GM12873 (cell line): ENCODE results near the gene TTLL5.

Experiments used
- CTCF ChIP-seq: IDR thresholded peaks from 2 replicates; pipeline ENCODE4 v1.5.1; 2012; ENCODE audit warnings: low read depth, mild to moderate bottlenecking, moderate library complexity, low read length, control low read depth; ENCODE audit not compliant: insufficient read depth; ENCODE audit errors: missing control alignments

The TTLL5 gene

DNA sequence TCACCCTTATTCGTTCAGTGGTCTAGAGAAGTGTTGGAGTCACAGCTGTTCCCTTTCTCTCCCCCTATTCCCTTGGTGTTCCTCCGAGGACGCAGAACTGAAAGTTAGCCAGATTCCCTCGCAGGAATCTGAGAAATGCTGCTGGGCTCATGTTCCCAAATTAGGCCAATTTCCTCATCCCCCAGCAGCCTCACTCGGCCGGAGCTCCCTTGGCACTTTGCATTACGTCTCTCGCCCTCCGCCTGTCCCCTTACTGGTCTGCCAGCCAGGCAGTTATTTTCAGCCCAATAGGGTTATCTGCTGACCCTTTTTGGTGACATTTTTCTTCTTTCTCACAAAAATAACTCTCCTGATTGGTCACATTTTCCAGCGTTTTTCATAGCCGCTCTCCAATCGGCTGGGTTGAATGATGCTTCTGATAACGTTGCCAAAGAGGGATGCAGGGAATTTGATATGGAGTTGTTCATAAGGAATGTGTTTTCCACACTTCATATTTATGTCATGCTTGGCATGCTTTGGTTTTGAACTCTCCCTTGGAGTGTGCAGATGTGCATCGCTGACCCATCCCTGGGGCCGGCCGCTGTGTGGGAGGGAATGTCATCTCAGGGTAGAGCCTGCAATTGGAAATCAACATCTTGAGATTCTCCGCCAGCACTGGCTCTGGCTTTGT lies 334.5 kb downstream of the TTLL5 start:
- no peak for TF ChIP-seq CTCF

DNA sequence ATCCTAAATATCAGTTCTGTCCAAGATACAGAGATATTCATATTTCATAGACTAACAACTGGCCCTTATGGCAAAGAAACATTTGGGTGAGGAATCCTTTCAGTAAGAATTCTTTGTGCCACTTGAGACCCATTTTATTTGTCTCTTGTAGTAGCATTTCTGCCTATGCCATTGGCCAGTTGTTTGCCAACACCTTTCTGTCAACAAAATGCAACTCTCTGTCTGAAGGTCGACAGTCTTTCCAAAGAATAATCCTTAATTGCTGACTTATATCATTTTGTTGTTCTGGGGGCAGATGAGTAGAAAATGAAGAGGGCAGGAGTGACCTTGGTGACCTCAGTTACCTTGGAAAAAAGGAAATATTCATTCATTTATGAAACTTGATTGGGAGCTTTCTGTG lies 335.4 kb downstream of the TTLL5 start:
- no peak for TF ChIP-seq CTCF

DNA sequence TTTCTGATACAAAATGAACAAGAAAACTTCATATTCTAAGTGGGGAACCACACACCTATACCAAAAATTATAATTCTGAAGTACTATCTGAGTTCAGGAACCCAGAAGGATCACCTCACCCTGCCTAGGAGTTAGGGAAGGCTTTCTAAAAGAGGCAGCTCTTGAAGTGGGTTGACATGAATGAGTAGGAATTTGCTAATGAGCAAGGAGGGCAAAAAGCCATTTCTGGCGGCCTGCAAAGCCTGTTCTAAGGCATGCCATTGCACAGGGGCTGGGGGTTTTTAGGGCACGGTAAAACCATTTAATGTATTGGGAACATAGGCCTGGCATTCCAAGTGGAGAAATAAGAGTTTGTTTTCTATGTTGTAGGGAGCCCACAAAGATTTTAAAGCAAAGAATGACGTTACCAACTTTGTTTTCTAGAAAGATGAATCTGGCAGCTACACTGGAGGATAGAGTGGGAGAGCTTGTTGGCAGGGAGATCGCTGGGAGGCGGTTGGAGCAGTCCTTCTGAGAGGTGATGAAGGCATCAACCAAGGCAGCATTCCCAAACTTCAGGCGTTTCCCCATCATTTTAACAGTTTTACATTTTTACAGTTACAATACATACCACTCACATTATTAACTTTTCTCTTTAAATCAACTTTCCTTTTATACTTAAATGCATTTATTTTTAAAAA lies 338.6 kb downstream of the TTLL5 start:
- TF ChIP-seq CTCF = no peak

DNA sequence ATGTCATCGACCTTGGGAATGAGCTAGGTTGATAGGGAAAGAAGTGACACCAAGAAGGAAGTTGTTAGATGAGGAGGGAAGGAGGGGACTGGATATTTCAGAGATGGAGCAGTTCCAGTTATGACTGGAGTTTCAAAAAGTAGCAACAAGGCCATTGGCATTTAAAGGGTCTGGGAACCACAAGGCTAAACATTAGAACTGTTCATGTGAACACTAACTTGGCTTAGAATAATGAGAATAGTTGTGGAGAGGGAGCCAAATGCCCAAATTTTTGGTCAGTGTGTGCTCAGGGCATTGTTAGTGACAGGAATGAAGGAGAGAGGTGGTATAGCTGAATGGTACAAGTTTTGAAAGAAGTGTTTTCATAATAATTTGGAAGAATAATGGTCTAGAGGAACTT lies 341.3 kb downstream of the TTLL5 start:
- TF ChIP-seq CTCF = no peak
